Activated gamma-delta T cell treated with anti-CD3 and anti-CD28 coated beads, Interleukin-2, amount 50 U/mL, for 16 hours (primary cell): ENCODE data around the gene MRGPRX4.
"Not testable (repeated sequence)": the region's sequence is repeated elsewhere in the genome, so short reads cannot be mapped to it uniquely, and the experiment has no call there.

Source experiments
- DNase-seq: peaks from one replicate; pipeline ENCODE4 v3.0.0-alpha.2; 2020; ENCODE audit warnings: low read depth

The MRGPRX4 gene

DNA sequence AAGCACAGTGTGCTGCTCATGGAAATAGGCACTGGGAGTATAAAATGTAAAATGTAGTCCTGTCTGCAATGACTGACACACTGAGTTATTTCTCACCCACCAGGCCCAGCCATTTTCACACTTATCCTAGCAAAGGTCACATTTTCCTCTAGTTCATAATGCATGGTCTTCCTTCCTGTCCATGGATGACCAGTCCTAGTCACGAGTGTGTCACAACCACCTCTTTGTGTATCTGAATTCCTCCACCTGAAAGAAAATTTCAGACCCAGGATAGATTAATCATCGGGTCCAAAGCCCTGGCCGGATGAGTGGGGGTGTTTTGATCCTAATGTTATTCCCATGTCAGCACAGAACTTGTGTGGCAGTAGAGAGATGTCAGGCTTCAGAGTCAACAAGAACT is at the start of gene MRGPRX4:
MRGPRX4 (plus strand) TSS at position 172 of the 400 bp plus-strand sequence. CDS start 420 bp downstream, outside the sequence.
- DNase-seq: no peak

DNA sequence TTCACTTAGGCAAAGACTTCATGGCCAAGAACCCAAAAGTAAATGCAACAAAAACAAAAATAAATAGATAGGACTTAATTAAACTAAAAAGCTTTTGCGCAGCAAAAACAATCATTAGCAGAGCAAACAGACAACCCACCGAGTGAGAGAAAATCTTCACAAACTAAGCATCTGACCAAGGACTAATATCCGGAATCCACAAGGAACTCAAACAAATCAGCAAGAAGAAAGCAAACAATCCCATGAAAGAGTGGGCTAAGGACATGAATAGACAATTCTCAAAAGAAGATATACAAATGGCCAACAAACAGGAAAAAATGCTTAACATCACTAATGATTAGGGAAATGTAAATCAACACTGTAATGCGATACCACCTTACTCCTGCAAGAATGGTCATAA is 41.5 kb upstream of the MRGPRX4 start:
- not testable (repeated sequence) for DNase-seq

DNA sequence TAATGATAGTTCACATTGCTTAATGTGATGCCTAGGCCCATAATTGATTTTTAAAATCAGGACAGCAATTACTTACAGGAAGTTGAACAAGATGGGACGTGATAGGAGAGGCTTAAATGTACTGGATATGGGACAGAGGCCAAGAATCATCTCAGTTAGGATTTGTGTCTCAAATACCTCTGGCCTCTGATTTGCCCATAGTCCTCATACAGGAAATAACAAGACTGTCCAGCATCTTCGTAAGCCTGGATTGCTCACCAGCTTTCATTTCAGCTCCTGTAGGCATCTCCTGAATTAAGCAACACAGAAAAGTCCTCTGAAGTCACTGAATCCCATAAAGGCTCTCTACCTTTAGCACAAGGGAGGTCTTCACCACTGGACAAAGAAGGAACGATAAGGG is 40.3 kb upstream of the MRGPRX4 start, which contains the start of gene MRGPRX3:
MRGPRX3 (plus strand) TSS at position 231 of the 400 bp plus-strand sequence. CDS start 4,632 bp downstream, outside the sequence.
- no peak for DNase-seq

DNA sequence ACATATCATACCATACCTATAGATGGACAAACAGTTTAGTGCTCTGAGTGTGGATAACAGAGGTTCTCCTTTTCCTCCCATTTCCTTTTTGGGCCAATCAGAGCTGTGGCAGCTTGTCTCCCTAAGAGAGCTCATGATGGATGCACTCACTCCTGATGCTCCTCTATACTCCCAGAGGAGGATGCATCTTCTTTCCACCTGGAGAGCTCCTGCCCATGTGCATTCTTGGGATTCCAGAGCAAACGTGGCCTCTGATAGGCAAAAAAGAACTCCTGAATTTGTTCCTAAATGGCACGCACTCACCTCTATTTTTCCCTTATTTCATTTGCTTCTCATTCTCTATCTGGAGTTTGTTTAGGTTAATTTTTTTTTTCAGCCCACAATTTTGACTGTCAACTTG is 37.3 kb upstream of the MRGPRX4 start:
- DNase-seq: no peak

DNA sequence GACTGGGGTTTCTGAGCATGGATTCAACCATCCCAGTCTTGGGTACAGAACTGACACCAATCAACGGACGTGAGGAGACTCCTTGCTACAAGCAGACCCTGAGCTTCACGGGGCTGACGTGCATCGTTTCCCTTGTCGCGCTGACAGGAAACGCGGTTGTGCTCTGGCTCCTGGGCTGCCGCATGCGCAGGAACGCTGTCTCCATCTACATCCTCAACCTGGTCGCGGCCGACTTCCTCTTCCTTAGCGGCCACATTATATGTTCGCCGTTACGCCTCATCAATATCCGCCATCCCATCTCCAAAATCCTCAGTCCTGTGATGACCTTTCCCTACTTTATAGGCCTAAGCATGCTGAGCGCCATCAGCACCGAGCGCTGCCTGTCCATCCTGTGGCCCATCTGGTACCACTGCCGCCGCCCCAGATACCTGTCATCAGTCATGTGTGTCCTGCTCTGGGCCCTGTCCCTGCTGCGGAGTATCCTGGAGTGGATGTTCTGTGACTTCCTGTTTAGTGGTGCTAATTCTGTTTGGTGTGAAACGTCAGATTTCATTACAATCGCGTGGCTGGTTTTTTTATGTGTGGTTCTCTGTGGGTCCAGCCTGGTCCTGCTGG is 35.3 kb upstream of the MRGPRX4 start:
- DNase-seq: no peak

DNA sequence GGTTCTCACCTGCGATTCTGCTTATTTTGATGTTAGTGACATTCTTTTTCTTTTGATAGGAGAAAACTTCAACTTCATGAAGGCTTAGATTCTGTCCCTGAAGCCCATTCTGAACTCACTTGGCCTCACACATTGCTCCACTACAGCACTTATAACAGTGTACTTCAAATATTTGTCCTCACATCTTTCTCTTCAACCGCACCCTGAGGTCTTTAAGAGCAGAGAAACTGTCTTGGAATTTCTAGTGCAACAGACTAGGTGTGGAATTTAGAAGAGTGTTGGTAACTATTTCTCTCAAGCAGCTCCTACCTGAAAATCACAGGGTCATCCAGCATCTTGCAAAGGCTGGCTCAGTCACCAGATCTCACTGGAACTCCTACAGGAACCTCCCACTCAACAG is 32.5 kb upstream of the MRGPRX4 start:
- DNase-seq: no peak

DNA sequence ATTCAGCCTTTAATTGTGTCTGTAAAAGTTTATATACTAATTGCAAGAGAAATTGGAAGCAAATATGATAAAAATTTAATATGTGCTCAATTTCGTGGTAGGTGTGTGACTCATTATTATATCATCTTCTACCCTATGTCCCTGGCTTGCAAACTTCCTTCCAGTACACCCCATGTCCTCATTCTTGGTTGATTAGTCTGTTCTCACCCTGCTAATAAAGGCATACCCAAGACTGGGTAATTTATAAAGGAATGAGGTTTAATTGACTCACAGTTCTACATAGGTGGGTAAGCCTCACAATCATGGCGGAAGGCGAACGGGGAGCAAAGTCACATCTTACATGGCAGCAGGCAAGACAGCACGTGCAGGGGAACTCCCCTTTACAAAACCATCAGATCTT is 28.4 kb upstream of the MRGPRX4 start:
- DNase-seq: no peak

DNA sequence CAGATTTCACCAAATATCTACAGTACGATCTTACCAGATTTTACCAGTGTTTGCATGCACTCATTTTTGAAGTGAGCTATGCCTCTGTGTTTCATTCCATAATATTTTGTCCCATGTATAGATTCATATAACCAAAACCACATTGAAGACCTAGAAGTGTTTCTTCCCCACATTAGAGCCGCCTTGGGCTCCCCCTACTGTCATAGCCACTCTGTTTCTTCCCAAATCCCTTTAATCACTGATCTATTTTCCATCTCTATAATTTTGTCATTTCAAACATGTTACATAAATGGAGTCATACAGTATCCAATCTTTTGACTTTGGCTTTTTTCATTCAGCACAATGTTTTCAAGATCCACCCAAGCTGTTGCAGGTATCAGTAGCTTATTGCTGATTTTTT is 27.6 kb upstream of the MRGPRX4 start:
- DNase-seq: no peak

DNA sequence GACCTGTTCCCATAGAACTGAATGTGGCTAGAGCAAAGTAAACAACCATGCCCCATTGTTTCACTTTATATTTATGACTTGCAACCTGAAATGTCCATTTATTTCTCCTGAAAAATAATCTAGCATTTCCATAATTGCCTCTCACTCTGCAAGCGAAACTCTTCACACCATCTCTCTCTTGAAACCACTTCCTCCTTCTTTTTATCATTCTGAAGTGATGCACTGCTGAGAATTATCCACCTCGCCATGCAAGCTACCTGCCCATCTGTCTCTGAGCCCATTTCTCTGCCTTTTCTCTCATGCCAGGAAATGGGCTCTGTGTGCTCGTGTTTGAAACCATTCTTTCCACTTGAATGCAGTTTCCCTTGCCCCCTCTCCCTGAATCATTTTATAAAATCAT is 26.8 kb upstream of the MRGPRX4 start:
- no peak for DNase-seq

DNA sequence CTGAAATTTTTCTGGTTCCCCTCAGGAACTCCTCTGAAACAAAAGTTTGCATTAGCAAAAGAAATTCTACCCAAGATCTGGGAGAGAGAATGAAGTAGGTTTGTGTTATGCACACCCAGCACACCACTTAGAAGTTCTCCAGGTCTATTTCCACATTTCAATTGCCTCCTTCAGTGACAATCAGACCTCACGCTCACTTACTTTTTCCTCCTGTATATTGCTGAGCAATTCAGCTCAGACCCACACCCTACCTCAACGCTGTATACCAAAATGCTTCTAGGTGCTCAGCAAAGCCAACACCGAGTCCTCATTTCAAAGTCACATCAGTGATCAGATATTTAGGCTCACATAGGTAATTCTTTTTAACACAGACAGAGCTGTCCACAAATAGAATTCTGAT is 21.1 kb upstream of the MRGPRX4 start:
- DNase-seq: no peak

DNA sequence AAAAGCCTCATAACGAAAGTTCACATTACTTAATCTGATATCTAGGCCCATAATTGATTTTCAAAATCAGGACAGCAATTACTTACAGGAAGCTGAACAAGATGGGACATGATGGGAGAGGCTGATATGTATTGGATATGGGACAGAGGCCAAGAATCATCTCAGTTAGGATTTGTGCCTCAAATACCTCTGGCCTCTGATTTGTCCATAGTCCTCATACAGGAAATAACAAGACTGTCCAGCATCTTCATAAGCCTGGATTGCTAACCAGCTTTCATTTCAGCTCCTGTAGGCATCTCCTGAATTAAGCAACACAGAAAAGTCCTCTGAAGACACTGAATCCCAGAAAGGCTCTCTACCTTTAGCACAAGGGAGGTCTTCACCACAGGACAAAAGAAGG is 4.3 kb upstream of the MRGPRX4 start:
- no peak for DNase-seq

DNA sequence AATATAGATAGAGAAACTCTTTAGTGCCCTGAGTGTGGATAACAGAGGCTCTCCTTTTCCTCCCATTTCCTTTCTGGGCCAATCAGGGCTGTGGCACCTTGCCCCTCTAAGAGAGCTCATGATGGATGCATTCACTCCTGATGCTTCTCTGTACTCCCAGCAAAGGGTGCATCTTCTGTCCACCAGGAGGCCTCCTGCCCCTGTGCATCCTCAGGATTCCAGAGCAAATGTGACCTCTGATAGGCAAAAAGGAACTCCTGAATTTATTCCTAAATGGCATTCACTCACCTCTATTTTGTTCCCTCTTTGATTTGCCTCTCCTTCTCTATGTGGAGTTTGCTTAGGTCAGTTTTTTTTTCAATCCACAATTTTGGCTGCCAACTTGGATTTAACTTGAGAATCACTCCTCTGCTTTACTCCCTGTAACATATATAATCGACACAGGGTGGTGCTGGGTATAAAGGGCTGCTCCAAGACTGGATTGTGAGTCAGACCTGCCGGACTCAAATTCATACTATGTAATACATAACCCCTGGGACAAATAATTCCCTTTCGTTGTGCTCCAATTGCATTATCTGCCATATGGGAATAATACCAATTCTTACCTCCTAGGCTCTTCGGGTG is 1.1 kb upstream of the MRGPRX4 start:
- no peak for DNase-seq

DNA sequence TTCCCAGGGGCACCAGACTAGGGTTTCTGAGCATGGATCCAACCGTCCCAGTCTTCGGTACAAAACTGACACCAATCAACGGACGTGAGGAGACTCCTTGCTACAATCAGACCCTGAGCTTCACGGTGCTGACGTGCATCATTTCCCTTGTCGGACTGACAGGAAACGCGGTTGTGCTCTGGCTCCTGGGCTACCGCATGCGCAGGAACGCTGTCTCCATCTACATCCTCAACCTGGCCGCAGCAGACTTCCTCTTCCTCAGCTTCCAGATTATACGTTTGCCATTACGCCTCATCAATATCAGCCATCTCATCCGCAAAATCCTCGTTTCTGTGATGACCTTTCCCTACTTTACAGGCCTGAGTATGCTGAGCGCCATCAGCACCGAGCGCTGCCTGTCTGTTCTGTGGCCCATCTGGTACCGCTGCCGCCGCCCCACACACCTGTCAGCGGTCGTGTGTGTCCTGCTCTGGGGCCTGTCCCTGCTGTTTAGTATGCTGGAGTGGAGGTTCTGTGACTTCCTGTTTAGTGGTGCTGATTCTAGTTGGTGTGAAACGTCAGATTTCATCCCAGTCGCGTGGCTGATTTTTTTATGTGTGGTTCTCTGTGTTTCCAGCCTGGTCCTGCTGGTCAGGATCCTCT is 709 bp downstream of the MRGPRX4 start:
- no peak for DNase-seq

DNA sequence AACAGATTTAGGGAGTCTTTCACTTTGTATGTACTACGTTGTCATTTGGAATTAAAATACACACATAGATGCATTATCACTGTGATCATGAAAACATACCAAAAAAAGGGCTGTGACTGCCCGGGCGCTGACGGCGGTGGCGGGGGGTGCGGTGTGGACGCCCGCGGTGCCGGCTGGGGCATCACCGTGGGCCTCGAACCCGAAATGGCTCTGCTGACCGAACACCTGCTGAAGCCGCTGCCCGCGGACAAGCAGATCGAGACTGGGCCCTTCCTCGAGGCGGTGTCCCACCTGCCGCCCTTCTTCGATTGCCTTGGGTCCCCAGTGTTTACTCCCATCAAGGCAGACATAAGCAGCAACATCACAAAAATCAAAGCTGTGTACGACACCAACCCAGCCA is 16.2 kb downstream of the MRGPRX4 start:
- no peak for DNase-seq

DNA sequence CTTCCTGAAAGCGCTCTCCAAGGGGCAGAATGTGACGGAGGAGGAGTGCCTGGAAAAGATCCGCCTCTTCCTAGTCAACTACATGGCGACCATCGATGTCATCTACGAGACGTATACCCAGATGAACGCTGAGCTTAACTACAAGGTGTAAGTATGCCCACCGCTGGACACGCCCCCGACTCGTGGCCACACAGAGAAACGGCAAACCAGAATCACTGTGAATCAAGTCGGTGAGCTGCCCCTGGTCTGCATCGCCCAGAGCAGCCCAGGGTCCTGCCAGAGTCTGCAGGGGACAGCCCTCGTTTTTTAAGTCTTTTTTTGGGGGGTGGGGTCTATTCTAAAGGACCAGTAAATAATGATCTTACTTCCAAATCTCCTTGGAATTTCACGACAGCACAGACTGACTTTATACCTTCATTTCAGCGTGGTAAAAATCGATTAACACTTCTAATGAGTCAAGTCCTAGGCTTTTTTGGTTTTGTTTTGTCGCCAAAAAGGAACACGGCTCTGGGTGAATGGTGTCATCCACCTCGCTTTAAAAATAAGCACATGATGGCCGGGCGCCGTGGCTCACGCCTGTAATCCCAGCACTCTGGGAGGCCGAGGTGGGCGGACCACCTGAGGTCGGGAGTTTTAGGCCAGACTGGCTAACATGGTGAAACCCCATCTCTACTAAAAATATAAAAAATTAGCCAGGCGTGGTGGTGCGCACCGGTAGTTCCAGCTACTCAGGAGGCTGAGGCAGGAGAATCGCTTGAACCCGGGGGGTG is 17.0 kb downstream of the MRGPRX4 start:
- not testable (repeated sequence) for DNase-seq

DNA sequence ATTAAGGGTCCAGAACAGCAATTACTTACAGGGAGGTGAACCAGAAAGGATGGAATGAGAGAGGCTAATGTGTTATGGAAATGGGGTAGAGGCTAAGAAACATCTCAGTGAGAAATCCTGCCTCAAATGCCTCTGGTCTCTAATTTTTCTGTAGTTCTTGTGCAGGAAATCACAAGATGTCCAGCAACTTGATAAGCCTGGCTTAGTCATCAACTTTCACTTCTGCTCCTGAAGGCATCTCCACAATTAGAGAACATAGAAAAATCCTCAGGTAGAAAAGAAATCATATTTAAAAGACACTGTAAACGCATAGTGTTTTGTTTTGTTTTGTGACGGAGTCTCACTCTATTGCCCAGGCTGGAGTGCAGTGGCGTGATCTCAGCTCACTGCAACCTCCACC is 18.7 kb downstream of the MRGPRX4 start:
- no peak for DNase-seq

DNA sequence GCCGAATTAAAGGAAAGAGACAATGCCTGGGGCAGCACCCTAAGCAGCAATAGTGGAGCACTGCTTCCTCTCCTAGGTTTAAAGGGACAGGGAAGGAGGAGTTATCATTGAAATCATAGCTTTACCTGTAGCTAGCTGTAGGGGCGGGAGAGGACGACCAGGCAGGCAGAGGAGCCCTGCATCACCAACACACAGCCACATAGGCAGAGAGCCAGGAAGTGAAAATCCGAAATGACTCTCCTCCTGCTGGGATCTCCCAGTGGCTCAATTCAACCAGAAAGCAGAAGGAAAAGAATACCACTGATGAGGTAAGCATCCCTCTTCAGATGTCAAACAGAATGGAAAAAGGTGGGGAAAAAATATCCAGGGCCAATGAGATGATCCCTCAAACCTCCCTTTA is 20.4 kb downstream of the MRGPRX4 start:
- no peak for DNase-seq

DNA sequence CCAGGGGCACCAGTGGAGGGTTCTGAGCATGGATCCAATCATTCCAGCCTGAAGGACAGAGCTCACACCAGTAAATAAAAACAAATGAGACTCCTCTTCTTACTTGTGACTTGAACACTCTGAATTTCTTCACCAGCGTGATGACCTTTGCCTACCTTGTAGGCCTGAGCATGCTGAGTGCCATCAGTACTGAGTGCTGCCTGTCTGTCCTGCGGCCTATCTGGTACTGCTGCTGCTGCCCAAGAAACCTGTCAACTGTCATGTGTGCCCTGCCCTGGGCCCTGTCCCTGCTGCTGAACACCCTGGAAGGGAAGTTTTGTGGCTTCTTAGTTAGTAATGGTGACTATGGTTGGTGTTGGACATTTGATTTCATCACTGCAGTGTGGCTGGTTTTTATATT is 23.9 kb downstream of the MRGPRX4 start:
- DNase-seq: no peak

DNA sequence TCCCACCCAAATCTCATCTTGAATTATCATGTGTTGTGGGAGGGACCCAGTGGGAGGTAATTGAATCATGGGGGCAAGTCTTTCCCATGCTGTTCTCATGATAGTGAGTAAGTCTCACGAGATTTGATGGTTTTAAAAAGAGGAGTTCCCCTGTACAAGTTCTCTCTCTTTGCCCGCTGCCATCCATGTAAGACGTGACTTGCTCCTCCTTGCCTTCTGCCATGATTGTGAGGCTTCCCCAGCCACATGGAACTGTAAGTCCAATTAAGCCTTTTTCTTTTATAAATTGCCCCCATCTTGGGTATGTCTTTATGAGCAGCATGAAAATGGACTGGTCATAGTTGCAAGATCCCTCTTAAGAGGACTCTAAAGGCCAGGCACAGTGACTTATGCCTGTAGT is 25.1 kb downstream of the MRGPRX4 start:
- DNase-seq: not testable (repeated sequence)

DNA sequence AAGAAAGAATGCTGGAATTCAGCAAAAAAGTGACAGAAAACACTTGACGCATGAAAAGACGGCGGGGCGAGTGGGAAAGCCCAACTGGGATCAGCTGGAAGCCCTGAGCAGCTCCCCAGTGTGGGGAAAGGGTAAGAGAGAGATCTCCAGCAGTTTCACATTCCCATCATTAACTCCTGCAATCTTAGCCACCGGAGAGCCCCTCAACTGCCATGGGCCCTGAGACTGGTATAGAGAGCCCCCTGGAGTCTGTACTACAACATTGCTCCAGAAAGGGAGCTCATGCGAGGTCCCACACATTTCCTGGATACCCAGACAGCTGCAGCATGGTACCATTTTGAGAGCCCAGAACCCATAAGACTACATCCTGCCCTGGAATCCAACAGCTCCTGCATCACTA is 31.1 kb downstream of the MRGPRX4 start:
- DNase-seq: no peak

DNA sequence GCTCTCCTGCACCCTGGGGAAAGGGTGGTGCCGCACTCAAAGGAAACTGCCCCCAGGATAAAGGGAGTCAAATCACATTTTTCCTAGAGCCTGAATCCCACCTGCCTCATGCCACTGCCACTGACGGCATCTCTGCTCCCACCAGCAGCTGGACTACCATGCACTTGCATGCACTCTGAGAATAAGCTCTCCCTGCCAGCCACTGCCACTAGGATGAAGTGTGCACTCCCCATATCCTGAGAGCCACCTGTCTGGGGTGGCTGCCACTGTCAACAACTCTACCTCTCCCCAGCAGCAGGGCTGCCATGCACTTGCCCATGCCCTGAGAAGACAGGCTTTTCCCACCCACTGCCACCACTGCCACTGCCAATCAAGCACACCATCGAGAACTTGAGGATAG is 31.6 kb downstream of the MRGPRX4 start:
- DNase-seq: no peak

DNA sequence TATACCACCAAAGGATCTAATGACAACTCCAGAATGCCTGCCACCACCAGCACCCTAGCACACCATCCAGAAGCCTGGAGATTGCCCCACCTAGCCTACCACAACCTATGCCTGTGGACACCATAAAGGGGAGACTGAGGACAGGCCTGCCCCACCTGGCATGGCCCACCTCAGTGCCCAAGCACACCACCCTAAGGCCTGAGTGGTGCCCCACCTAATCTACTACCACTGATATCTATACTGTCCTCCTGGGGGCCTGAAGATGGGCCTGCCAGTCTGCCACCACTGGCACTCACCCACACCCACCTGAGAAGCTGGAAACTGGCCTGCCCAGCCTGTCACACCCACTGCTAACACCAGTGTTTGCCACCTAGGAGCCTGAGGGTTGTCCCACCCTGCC is 32.1 kb downstream of the MRGPRX4 start:
- no peak for DNase-seq

DNA sequence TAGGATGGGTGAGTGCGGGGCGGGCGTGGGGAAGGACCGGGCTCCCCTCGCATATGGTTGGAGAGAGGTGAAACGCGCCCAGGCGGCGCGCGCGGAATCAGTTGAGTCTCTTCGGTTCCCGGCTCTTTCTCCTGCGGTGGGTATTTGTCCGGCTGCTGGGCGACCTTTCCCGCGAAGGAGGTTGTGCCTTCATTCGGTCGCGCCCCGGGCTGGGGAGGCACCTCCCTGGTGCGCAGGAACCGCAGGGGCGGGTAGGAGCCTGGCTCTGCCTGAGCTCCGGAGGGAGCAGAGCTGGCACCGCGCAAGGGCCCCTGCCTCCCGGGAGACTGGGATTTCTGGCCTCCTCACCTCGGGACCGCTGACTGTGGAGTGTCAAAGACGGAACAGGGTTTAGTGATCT is 36.4 kb downstream of the MRGPRX4 start:
- DNase-seq: no peak
